Brain microvascular endothelial cell (primary cell): ENCODE measurements around the gene NKX3-2.

Experiments used
- DNase-seq: peaks from one replicate; pipeline ENCODE4 v3.0.0-alpha.2; 2020
- H3K27ac ChIP-seq: fragments of 250-450 bp; sonication (Bioruptor Pico); 2 replicates; pipeline ENCODE4 v1.5.1; 2020; ENCODE audit warnings: mild to moderate bottlenecking, moderate library complexity
- H3K27me3 ChIP-seq: fragments of 250-450 bp; sonication (Bioruptor Pico); replicated peaks from 2 replicates; pipeline ENCODE4 v1.5.1; 2020; ENCODE audit warnings: mild to moderate bottlenecking
- H3K36me3 ChIP-seq: fragments of 250-450 bp; sonication (Bioruptor Pico); replicated peaks from 2 replicates; pipeline ENCODE4 v1.5.1; 2020; ENCODE audit warnings: mild to moderate bottlenecking
- H3K4me3 ChIP-seq: 2 replicates; pipeline ENCODE4 v1.5.1; 2011; ENCODE audit warnings: low read depth, mild to moderate bottlenecking, control low read depth, low read length, moderate library complexity
- in situ Hi-C: cut with HindIII; loops from 2 replicates; pipeline ENCODE4 v1.10.0; 2017; ENCODE audit warnings: low sequenced_read_pairs, low pct_ligation_motif_present
- TF ChIP-seq, protein P1 (sequence below): IDR thresholded peaks from 2 replicates; pipeline ENCODE4 v1.5.1; 2011; ENCODE audit warnings: low read depth, mild to moderate bottlenecking, moderate library complexity, low read length, control low read depth, inconsistent platforms; ENCODE audit errors: missing control alignments

The NKX3-2 gene

DNA sequence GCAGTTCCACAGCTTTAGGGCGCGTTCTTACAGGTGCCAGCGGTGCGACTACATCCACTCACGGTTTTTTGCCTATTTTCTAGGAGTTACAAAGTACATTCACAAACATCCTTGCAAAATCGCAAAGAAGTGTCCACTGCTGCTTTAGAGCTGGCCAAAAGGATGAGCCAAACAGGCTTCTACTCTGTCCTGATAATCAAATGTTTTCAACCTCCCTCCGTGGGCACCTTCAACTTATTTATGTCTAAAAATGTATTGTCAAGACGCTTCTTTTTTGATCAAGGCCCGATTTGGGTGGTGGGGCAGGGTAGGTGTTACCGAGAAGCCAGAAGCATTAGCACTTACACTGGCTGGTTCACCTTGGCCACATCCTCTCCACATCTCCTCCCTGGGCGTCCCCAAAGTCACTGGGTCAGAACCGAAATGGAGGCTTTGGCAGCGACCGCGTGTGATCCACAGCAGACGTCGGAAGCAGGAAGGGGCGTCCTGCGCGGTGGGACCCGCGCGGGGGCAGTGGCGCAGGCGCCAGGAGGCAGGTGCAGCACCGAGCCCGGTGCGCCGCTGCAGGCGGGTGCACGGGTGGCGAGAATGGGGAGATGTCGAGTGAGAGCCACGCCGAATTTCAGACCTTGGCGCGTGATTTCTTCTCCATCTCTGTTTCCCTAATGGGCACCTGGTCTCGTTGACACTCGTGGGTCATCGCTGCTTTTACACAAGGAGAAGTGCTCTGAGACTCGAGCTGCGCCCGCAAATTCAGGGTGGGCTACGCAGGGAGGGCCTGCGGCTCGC, 16.9 kb downstream of the NKX3-2 start:
- no peak for DNase-seq
- Histone ChIP-seq H3K36me3 (no peaks in the 10 kb centered on the region), H3K27me3 (peaks cover 95% of the 10 kb centered on the region), H3K4me3 (no peak overlapping the region), H3K27ac (no peak overlapping the region)
- in situ Hi-C loops: no loop called here
- TF ChIP-seq, protein P1, sequence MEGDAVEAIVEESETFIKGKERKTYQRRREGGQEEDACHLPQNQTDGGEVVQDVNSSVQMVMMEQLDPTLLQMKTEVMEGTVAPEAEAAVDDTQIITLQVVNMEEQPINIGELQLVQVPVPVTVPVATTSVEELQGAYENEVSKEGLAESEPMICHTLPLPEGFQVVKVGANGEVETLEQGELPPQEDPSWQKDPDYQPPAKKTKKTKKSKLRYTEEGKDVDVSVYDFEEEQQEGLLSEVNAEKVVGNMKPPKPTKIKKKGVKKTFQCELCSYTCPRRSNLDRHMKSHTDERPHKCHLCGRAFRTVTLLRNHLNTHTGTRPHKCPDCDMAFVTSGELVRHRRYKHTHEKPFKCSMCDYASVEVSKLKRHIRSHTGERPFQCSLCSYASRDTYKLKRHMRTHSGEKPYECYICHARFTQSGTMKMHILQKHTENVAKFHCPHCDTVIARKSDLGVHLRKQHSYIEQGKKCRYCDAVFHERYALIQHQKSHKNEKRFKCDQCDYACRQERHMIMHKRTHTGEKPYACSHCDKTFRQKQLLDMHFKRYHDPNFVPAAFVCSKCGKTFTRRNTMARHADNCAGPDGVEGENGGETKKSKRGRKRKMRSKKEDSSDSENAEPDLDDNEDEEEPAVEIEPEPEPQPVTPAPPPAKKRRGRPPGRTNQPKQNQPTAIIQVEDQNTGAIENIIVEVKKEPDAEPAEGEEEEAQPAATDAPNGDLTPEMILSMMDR: no peak

DNA sequence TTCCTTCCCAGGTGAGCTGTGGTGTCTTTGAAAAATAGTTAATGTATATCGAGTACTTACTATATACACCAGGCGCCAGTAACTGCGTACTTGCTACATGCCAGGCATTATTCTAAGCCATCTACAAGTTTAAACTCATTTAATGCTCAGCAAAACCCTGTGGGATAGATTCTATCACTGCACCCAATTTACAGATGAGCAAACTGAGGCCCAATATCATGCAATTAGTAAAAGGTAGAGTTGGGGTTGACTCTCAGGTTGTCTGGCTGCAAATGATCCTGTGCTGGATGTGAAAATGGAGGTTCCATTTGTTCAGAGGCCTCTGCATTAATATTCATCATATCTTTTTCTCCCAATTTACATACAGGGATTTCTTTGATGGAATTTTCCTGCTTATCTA, 17.6 kb downstream of the NKX3-2 start:
- peaks cover 95% of the 10 kb centered on the region for H3K27me3 ChIP-seq
- H3K36me3 ChIP-seq: no peaks in the 10 kb centered on the region
- no peak for DNase-seq
- in situ Hi-C loops: no loop called here
- TF ChIP-seq, protein P1: no peak
- H3K4me3 ChIP-seq: no peak overlapping the region
- H3K27ac ChIP-seq: no peak overlapping the region

DNA sequence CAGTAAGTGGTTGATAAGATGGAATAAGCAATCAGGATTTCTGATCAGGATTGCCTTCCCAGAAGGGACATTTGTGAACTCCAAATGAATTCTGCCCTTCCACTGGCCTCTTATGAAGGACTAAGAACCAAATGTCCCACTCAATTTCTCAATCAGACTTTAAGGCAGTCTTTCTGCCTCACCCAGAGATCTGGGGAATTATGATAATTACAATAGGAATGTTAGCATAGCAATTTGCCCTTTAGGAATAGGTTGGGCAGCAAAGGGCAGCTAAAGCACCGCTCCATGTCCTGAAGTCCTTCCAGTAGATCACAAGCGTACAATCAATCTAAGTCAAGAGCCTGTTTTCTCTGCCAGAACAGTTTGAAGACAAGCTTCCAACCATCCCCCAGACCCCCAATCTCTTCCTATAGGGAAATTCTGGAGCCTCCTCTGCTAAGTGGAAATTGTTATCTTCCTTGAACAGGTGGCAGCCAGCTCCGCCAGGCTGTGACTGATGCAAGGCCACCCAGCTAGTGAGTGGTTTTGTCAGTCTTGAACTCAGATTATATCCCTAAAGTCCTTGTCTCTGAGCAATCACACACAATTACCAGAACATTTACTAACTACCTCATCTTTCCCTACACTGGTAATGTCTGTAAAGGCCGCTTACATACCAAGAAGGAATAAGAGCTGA, 18.6 kb downstream of the NKX3-2 start:
- no peaks in the 10 kb centered on the region for H3K36me3 ChIP-seq
- in situ Hi-C loops: no loop called here
- peaks cover 95% of the 10 kb centered on the region for H3K27me3 ChIP-seq
- TF ChIP-seq, protein P1: no peak
- no peak overlapping the region for H3K4me3 ChIP-seq
- H3K27ac ChIP-seq: no peak overlapping the region
- DNase-seq: no peak

DNA sequence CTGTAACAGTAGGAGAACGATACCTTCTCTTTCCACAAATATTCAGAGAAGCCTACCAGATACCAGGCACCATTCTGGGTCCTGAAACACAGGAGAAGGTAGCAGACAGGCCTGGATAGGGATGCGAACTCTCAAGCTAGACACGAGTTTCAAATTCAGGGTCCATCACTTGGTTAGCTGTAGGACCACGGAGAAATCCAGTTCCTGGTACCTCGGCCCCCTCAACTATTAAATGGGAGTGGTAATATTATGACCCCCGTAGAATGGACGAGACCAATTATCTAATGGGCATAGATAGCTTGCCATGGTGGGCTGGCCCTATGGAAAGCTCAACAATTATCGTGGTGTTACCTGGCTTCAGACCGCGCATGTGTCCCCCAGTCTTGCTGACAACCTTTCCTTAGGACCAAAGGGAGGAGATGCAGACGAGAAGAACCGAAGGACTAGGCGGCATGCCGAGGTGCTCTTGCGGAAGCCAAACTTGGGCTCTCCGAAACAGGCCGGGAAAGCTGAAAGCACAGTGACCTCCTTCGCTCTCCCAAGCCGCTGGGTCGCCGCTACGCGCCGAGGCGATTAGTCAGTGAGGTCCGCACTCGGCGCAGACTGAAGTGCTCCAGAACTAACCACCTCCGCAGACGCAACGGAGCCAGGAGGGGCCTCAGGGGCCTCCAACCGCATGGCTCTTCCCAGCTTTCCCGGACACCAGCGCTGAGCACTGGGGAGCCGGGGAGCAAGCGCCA, 19.6 kb downstream of the NKX3-2 start:
- peaks cover 86% of the 10 kb centered on the region for H3K27me3 ChIP-seq
- TF ChIP-seq, protein P1: no peak
- no peak overlapping the region for H3K27ac ChIP-seq
- H3K36me3 ChIP-seq: no peaks in the 10 kb centered on the region
- DNase-seq: no peak
- no peak overlapping the region for H3K4me3 ChIP-seq
- in situ Hi-C loops: no loop called here

DNA sequence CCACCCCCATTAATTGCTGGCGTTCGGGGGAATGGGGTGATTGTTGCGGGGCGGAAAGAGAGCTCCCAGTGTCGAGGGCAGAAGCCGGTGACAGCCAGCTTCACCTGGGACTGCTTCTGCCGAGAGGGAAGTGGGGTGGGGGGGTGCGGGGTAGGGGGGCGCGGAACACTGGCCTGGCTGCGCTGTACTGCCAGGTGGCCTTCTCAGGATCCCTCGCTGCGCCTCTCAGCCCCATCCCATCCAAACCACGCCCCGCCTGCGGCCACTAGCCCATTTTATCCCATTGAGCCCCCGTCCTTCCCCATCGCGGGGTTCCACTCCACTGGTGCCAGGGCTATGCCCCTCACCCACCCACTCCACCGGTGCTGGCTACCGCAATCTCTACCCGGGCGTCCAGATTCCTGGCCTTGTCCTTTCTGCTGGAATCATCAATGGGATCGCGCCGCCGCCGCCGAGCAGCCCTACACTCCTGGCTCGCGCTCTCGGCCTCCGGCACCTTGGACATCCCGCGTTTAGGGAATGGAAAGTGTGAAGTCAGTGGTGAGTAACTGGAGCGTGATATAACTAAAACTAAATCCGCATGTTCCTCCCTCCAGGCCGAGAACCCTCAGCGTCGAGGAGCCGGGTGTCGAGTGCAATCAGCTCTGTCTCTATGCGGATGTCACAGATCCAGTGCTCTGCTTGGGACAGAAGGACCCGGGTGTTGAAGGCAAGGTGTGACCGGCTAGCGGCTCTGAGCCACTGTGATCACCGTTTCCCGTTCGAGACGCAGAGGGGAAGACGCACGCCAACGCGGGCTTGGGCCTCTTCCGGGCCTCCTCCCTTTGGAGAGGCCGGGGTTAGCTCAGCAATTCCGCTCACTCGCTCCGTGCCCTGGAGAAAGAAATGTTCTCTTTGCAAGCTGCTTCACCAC, 20.5 kb downstream of the NKX3-2 start:
- H3K27me3 ChIP-seq: peaks cover 80% of the 10 kb centered on the region
- no peak overlapping the region for H3K27ac ChIP-seq
- H3K4me3 ChIP-seq: no peak overlapping the region
- in situ Hi-C loops: no loop called here
- TF ChIP-seq, protein P1: no peak
- DNase-seq: no peak
- no peaks in the 10 kb centered on the region for H3K36me3 ChIP-seq
